SK-N-SH treated with all-trans-retinoic acid at 6 μM for 48 hours (cell line): Measurements from ENCODE around the gene GOLPH3.

Experiments
- ATAC-seq: fragments of 200-7000 bp; cut with Tn5 transposase; 3 replicates; pipeline ENCODE4 v1.9.1; 2020; ENCODE audit warnings: mild to moderate bottlenecking, moderate library complexity
- ARNTL ChIP-seq: fragments of 450-650 bp; formaldehyde crosslinking; IDR thresholded peaks from 2 replicates; pipeline ENCODE4 v1.5.0; 2020; ENCODE audit warnings: low read depth, mild to moderate bottlenecking, moderate library complexity, borderline replicate concordance
- BACH2 ChIP-seq: fragments of 250-450 bp; sonication (Bioruptor Pico); IDR thresholded peaks from 2 replicates; pipeline ENCODE4 v1.9.0; 2021; ENCODE audit warnings: mild to moderate bottlenecking, borderline replicate concordance
- CREB5 ChIP-seq: fragments of 250-450 bp; sonication (Bioruptor Pico); IDR thresholded peaks from 2 replicates; pipeline ENCODE4 v1.5.1; 2020; ENCODE audit warnings: low read depth, mild to moderate bottlenecking, moderate library complexity
- CSDC2 ChIP-seq: fragments of 250-450 bp; sonication (Bioruptor Pico); IDR thresholded peaks from 2 replicates; pipeline ENCODE4 v1.5.0; 2020; ENCODE audit warnings: mild to moderate bottlenecking, moderate library complexity
- ESRRG ChIP-seq: fragments of 250-450 bp; sonication (Bioruptor Pico); IDR thresholded peaks from 2 replicates; pipeline ENCODE4 v1.6.1; 2021; ENCODE audit warnings: mild to moderate bottlenecking
- GLIS3 ChIP-seq: fragments of 250-450 bp; sonication (Bioruptor Pico); IDR thresholded peaks from 2 replicates; pipeline ENCODE4 v1.5.0; 2020; ENCODE audit warnings: mild to moderate bottlenecking, moderate library complexity
- OSR1 ChIP-seq: fragments of 250-450 bp; sonication (Bioruptor Pico); IDR thresholded peaks from 2 replicates; pipeline ENCODE4 v1.8.0; 2022; ENCODE audit warnings: moderate library complexity, mild to moderate bottlenecking, inconsistent platforms
- POU6F1 ChIP-seq: fragments of 250-450 bp; sonication (Bioruptor Pico); IDR thresholded peaks from 2 replicates; pipeline ENCODE4 v1.8.0; 2021; ENCODE audit warnings: low read depth, mild to moderate bottlenecking, moderate library complexity, borderline replicate concordance
- PPARA ChIP-seq: fragments of 250-450 bp; sonication (Bioruptor Pico); IDR thresholded peaks from 2 replicates; pipeline ENCODE4 v1.5.0; 2020; ENCODE audit warnings: mild to moderate bottlenecking, borderline replicate concordance
- RARB ChIP-seq: fragments of 250-450 bp; sonication (Bioruptor Pico); IDR thresholded peaks from 2 replicates; pipeline ENCODE4 v1.8.0; 2021; ENCODE audit warnings: mild to moderate bottlenecking, moderate library complexity
- TCF4 ChIP-seq: fragments of 250-450 bp; sonication (Bioruptor Pico); IDR thresholded peaks from 2 replicates; pipeline ENCODE4 v1.8.0; 2021; ENCODE audit warnings: mild to moderate bottlenecking, moderate library complexity, borderline replicate concordance
- TOX ChIP-seq: fragments of 250-450 bp; sonication (Bioruptor Pico); IDR thresholded peaks from 2 replicates; pipeline ENCODE4 v1.8.0; 2021; ENCODE audit warnings: mild to moderate bottlenecking, moderate library complexity, borderline replicate concordance
- ZC3H10 ChIP-seq: fragments of 250-450 bp; sonication (Bioruptor Pico); IDR thresholded peaks from 2 replicates; pipeline ENCODE4 v1.5.1; 2021; ENCODE audit warnings: mild to moderate bottlenecking, moderate library complexity
- ZFP30 ChIP-seq: fragments of 450-650 bp; formaldehyde crosslinking; IDR thresholded peaks from 2 replicates; pipeline ENCODE4 v1.5.0; 2022; ENCODE audit warnings: mild to moderate bottlenecking, moderate library complexity
- ZNF565 ChIP-seq: fragments of 450-650 bp; formaldehyde crosslinking; conservative IDR thresholded peaks from 2 replicates; pipeline ENCODE4 v1.5.0; 2020; ENCODE audit warnings: low read depth, mild to moderate bottlenecking, moderate library complexity
- ZNF70 ChIP-seq: fragments of 450-650 bp; formaldehyde crosslinking; IDR thresholded peaks from 2 replicates; pipeline ENCODE4 v1.5.0; 2020; ENCODE audit warnings: mild to moderate bottlenecking, moderate library complexity
- ZNF8 ChIP-seq: fragments of 450-650 bp; formaldehyde crosslinking; IDR thresholded peaks from 2 replicates; pipeline ENCODE4 v1.5.0; 2020; ENCODE audit warnings: mild to moderate bottlenecking, moderate library complexity
- TF ChIP-seq, protein P1 (sequence below): fragments of 250-450 bp; sonication (Bioruptor Pico); IDR thresholded peaks from 2 replicates; pipeline ENCODE4 v1.5.0; 2020; ENCODE audit warnings: mild to moderate bottlenecking, moderate library complexity
- TF ChIP-seq, protein P2 (sequence below): fragments of 250-450 bp; sonication (Bioruptor Pico); IDR thresholded peaks from 2 replicates; pipeline ENCODE4 v1.8.0; 2020; ENCODE audit warnings: mild to moderate bottlenecking, moderate library complexity, borderline replicate concordance
- TF ChIP-seq, protein P3 (sequence below): fragments of 250-450 bp; sonication (Bioruptor Pico); IDR thresholded peaks from 2 replicates; pipeline ENCODE4 v1.5.1; 2021; ENCODE audit warnings: mild to moderate bottlenecking, moderate library complexity

Gene GOLPH3

GRCh38 chr5:32153723-32154122 lies 20.4 kb downstream of the GOLPH3 start:
- ATAC-seq: 0 out of 3 replicates have a peak, but pooled peaks have one; percentile 32
- TF ChIP-seq, protein P1, sequence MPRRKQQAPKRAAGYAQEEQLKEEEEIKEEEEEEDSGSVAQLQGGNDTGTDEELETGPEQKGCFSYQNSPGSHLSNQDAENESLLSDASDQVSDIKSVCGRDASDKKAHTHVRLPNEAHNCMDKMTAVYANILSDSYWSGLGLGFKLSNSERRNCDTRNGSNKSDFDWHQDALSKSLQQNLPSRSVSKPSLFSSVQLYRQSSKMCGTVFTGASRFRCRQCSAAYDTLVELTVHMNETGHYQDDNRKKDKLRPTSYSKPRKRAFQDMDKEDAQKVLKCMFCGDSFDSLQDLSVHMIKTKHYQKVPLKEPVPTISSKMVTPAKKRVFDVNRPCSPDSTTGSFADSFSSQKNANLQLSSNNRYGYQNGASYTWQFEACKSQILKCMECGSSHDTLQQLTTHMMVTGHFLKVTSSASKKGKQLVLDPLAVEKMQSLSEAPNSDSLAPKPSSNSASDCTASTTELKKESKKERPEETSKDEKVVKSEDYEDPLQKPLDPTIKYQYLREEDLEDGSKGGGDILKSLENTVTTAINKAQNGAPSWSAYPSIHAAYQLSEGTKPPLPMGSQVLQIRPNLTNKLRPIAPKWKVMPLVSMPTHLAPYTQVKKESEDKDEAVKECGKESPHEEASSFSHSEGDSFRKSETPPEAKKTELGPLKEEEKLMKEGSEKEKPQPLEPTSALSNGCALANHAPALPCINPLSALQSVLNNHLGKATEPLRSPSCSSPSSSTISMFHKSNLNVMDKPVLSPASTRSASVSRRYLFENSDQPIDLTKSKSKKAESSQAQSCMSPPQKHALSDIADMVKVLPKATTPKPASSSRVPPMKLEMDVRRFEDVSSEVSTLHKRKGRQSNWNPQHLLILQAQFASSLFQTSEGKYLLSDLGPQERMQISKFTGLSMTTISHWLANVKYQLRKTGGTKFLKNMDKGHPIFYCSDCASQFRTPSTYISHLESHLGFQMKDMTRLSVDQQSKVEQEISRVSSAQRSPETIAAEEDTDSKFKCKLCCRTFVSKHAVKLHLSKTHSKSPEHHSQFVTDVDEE (CRISPR knock-in tag): no peak
- no peak for TF ChIP-seq TCF4 (CRISPR knock-in tag)
- TF ChIP-seq ARNTL (CRISPR knock-in tag): no peak
- no peak for TF ChIP-seq ZNF565 (CRISPR knock-in tag)
- TF ChIP-seq ZNF70 (CRISPR knock-in tag): no peak
- TF ChIP-seq, protein P2, sequence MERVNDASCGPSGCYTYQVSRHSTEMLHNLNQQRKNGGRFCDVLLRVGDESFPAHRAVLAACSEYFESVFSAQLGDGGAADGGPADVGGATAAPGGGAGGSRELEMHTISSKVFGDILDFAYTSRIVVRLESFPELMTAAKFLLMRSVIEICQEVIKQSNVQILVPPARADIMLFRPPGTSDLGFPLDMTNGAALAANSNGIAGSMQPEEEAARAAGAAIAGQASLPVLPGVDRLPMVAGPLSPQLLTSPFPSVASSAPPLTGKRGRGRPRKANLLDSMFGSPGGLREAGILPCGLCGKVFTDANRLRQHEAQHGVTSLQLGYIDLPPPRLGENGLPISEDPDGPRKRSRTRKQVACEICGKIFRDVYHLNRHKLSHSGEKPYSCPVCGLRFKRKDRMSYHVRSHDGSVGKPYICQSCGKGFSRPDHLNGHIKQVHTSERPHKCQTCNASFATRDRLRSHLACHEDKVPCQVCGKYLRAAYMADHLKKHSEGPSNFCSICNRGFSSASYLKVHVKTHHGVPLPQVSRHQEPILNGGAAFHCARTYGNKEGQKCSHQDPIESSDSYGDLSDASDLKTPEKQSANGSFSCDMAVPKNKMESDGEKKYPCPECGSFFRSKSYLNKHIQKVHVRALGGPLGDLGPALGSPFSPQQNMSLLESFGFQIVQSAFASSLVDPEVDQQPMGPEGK (CRISPR knock-in tag): no peak
- no peak for TF ChIP-seq ZC3H10 (CRISPR knock-in tag)
- no peak for TF ChIP-seq POU6F1 (CRISPR knock-in tag)
- no peak for TF ChIP-seq ESRRG (CRISPR knock-in tag)
- TF ChIP-seq CREB5: no peak
- no peak for TF ChIP-seq PPARA (CRISPR knock-in tag)
- TF ChIP-seq TOX (CRISPR knock-in tag): no peak
- TF ChIP-seq BACH2 (CRISPR knock-in tag): no peak
- no peak for TF ChIP-seq RARB (CRISPR knock-in tag)
- no peak for TF ChIP-seq GLIS3 (CRISPR knock-in tag)
- TF ChIP-seq, protein P3, sequence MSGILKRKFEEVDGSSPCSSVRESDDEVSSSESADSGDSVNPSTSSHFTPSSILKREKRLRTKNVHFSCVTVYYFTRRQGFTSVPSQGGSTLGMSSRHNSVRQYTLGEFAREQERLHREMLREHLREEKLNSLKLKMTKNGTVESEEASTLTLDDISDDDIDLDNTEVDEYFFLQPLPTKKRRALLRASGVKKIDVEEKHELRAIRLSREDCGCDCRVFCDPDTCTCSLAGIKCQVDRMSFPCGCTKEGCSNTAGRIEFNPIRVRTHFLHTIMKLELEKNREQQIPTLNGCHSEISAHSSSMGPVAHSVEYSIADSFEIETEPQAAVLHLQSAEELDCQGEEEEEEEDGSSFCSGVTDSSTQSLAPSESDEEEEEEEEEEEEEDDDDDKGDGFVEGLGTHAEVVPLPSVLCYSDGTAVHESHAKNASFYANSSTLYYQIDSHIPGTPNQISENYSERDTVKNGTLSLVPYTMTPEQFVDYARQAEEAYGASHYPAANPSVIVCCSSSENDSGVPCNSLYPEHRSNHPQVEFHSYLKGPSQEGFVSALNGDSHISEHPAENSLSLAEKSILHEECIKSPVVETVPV: no peak
- TF ChIP-seq ZNF8: no peak

- TF ChIP-seq GLIS3 (CRISPR knock-in tag) (no peak), ZNF565 (CRISPR knock-in tag) (no peak), TOX (CRISPR knock-in tag) (no peak), RARB (CRISPR knock-in tag) (no peak), ZC3H10 (CRISPR knock-in tag) (no peak), ZFP30 (CRISPR knock-in tag) (no peak), ESRRG (CRISPR knock-in tag) (no peak), TCF4 (CRISPR knock-in tag) (no peak), POU6F1 (CRISPR knock-in tag) (no peak), BACH2 (CRISPR knock-in tag) (no peak), CSDC2 (no peak), ZNF70 (CRISPR knock-in tag) (no peak), OSR1 (CRISPR knock-in tag) (no peak), ARNTL (CRISPR knock-in tag) (no peak)
- TF ChIP-seq, protein P1 (CRISPR knock-in tag): no peak
- TF ChIP-seq, all 23 proteins: peak for 0
- no peak for ATAC-seq
These were observed 22.9 kb downstream of the GOLPH3 start for GRCh38 chr5:32151198-32151597.
